Fibroblast of the aortic adventitia (primary cell): ENCODE results near the gene LRFN3. TPM values are rescaled to one million over a fixed set of nuclear protein-coding genes. Genes with fewer than 3 reads are reported as not detected.

Source experiments
- DNase-seq: peaks from one replicate; pipeline ENCODE4 v3.0.0-alpha.2; 2010; ENCODE audit warnings: low read depth
- H3K4me3 ChIP-seq: 2 replicates; pipeline ENCODE4 v1.5.1; 2011; ENCODE audit warnings: low read depth, mild to moderate bottlenecking, control low read depth, low read length, moderate library complexity
- CTCF ChIP-seq: IDR thresholded peaks from 2 replicates; pipeline ENCODE4 v1.5.1; 2011; ENCODE audit warnings: mild to moderate bottlenecking, low read length, control low read depth, inconsistent platforms; ENCODE audit not compliant: insufficient read depth
- total RNA-seq: library from RNA; depleted of rRNA; stranded (reverse); fragments of >200 nt; gene quantifications from 2 replicates; pipeline ENCODE4 v1.2.3, GENCODE V29; 2012; ENCODE audit warnings: low replicate concordance

The LRFN3 gene
- total RNA-seq, 1 donor: 5.9 TPM

DNA sequence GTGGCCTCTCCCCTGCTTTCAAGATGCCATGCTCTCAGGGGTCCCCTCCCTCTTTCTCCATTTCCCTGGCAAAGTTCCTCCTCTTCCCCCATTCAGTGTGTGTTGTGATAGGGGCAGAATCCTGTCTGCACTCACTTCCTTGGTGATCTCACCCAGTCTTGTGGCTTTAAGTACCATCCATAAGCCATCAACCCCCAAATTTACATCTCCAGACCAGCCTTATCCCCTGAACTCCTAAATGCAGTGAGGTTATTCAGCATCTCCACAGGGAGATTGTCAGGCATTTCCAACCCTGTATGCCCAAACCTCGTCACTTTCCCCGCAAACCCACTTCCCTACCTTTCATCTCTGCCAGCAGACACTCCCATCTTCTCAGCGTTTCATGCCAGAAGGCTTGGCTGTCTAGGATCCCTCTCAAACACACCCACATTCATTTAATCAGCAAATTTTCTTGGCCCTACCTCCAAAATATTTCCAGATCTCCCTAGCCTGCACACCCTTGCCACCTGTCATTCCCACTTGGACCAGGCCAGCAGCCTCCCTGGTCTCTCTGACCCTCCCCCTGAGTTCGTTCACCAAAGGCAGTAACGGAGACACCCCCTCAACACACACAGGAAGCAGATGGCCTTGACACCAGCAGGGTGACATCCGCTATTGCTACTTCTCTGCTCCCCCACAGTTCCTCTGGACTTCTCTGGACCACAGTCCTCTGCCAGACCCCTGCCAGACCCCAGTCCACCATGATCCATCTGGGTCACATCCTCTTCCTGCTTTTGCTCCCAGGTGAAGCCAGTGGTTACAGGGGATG lies 34.1 kb upstream of the LRFN3 start, which contains the start of gene HCST:
Gene HCST (plus strand): TSS at position 676 of the 808 bp plus-strand sequence. CDS start 65 bp downstream, at position 741.
- TF ChIP-seq CTCF: no peak
- DNase-seq: peak; percentile 65
- H3K4me3 ChIP-seq: no peak within 1 kb of the TSS

GRCh38 chr19:35902870-35903475 lies 33.2 kb upstream of the LRFN3 start:
- no peak overlapping the region for H3K4me3 ChIP-seq

DNA sequence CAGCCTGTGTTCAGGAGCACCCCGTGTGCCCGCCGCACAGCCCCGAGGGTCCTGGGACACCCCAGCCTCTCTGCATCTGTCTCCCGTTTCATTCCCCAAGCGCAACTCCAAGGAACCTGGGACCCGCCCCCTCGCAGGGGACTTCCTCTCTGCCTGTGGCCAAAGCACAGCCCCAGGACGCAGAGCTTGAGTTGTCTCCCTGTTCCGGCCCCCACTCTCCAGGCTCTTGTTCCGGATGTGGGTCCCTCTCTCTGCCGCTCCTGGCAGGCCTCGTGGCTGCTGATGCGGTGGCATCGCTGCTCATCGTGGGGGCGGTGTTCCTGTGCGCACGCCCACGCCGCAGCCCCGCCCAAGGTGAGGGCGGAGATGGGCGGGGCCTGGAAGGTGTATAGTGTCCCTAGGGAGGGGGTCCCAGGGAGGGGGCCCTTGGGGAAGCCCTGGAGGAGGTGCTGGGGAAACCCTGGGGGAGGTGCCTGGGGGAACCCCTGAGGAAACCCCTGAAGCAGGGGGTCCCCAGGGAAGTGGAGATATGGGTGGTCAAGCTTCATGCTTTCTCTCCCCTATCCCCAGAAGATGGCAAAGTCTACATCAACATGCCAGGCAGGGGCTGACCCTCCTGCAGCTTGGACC lies 32.5 kb upstream of the LRFN3 start:
- peak overlapping the region; percentile 22 for H3K4me3 ChIP-seq
- TF ChIP-seq CTCF: no peak
- DNase-seq: peak; percentile 27

More at GRCh38 chr19:35902870-35903475, 33.2 kb upstream of the LRFN3 start:
- DNase-seq: no peak
- TF ChIP-seq CTCF: no peak

DNA sequence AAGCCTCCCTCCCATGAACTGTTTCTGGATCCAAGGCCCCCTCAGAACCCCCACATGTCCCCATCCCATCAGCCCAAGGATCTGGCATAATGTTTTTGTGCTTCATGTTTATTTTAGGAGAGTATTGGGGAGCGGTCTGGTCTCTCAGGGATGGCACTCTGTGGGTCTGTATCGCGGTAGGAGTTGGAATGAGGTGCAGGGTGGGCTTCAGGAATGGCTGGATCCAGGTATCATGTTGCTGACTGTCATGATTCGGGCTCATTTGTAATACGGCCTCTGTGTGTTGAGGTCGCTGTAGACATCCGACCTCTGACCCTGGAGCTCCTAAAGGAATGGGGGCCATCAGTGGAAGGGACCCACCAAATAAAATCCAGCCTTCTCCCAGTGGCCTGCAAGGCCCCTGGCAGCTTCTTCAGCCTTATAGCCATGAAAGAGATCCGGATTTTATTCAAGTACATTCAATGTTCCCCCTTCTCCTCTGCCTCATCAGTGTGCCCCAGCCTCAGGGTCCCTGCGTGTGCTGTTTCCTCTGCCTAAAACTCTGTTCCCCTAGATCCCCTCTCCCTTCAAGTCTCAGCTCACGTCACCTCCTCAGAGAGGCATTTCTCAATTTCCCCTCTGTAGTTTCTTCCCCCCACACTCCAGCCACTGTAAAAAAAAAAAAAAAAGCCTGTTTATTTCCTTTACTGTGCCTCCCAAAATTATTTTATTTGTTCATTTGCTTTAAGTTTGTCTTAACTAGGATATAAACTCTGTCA lies 31.7 kb upstream of the LRFN3 start:
- no peak for TF ChIP-seq CTCF
- H3K4me3 ChIP-seq: no peak overlapping the region
- no peak for DNase-seq

DNA sequence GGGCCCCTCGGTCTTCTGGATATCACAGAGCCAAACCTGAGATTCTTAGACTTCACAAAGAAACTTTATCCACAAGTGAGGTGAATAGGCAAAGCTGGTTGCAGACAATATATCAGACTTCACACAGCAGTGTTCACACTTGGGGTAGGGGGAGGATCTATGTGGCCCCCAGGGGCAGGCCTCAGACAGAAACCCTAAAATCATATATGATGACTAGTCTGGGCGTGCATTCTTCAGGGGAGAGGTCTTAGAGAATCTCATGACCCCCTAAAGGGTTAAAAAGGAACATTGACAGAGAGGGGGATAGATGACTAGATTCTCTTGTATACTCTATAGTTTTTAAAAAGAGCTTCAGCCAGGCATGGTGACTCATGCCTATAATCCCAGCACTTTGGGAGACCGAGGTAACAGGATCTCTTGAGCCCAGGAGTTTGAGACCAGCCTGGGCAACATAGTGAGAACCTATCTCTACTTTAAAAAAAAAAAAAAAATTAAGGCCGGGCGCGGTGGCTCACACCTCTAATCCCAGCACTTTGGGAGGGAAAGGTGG lies 30.9 kb upstream of the LRFN3 start:
- no peak for DNase-seq
- no peak for TF ChIP-seq CTCF
- H3K4me3 ChIP-seq: no peak overlapping the region

GRCh38 chr19:35907377-35907745 lies 28.8 kb upstream of the LRFN3 start:
- TF ChIP-seq CTCF: no peak
- H3K4me3 ChIP-seq: no peak overlapping the region
- no peak for DNase-seq
